ENCODE results near the gene HRK.

DNA sequence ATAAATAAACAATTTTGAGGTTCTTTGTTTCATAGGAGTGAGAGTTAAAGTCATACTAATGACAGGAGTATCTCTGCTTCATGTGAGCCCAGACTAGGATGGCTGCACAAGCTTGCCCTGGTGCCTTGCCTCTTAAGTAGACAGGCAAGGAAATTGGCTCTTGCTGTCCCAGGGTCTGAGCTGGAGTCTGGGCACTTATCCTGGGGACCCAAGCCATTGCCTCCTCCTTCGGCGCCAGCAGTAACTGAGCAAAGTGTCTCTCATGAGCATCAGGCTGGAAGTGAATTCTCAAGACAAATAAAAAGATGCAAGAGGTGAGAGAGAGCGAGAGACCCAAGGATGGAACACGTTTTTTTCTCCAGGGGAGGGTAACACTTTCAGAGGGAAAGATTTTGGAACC is 22.6 kb upstream of the HRK start:
- TF ChIP-seq, protein P1, sequence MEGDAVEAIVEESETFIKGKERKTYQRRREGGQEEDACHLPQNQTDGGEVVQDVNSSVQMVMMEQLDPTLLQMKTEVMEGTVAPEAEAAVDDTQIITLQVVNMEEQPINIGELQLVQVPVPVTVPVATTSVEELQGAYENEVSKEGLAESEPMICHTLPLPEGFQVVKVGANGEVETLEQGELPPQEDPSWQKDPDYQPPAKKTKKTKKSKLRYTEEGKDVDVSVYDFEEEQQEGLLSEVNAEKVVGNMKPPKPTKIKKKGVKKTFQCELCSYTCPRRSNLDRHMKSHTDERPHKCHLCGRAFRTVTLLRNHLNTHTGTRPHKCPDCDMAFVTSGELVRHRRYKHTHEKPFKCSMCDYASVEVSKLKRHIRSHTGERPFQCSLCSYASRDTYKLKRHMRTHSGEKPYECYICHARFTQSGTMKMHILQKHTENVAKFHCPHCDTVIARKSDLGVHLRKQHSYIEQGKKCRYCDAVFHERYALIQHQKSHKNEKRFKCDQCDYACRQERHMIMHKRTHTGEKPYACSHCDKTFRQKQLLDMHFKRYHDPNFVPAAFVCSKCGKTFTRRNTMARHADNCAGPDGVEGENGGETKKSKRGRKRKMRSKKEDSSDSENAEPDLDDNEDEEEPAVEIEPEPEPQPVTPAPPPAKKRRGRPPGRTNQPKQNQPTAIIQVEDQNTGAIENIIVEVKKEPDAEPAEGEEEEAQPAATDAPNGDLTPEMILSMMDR (IDR thresholded peaks at IDR 0.05): no peak
- TF ChIP-seq ZFX (IDR thresholded peaks at IDR 0.05; ENCODE audit: borderline replicate concordance): no peak

Measured in 22Rv1 (cell line).